Stimulated activated CD4-positive, alpha-beta T cell treated with anti-CD3 and anti-CD28 coated beads, Interleukin-4, amount 100 ng/mL, for 48 hours (primary cell): ENCODE results near the gene NUP107.

Experiments used
- DNase-seq, 2 donors: peaks; one replicate each; pipeline ENCODE4 v3.0.0-alpha.2; 2020; ENCODE audit warnings: low read depth in 2 of 2

The NUP107 gene

DNA sequence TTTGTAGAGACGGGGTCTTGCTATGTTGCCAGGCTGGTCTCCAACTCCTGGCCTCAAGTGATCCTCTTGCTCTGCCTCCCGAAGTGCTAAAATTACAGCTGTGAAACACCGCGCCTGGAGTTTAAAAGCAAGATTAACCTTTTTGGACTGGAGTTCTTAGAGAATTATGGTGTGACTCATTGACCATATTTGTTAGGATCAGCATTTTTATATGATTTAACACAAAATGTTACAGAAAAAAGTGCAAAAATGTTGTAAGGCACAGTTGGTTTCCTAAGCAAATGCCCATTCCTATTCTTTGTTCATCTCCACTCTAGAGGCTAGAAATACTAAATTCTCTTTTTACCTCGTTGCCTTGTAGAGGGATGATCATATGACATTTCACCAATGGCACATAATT, 86.8 kb downstream of the NUP107 start:
- DNase-seq, result no peak

DNA sequence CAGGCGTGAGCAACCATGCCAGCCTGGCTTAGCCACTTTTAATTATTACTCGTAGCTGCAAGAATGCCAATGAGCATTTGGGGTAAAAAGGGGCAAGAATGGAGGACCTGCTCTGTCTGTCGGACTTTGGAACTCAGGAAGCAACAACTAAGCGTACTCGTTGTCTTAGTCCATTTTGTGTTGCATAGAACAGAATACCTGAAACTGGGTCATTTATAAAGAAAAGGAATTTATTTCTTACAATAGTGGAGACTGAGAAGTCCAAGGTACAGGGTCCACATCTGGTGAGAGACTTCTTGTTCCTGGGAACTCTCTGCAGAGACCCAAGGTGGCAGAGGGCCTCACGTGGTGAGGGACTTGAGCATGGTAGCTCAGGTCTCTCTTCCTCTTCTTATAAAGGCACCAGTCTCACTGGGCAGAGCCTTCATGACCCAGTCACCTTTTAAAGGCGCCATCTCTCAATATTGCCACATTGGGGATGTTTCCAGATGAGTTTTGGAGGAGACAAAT, 88.4 kb downstream of the NUP107 start:
- no peak for DNase-seq

DNA sequence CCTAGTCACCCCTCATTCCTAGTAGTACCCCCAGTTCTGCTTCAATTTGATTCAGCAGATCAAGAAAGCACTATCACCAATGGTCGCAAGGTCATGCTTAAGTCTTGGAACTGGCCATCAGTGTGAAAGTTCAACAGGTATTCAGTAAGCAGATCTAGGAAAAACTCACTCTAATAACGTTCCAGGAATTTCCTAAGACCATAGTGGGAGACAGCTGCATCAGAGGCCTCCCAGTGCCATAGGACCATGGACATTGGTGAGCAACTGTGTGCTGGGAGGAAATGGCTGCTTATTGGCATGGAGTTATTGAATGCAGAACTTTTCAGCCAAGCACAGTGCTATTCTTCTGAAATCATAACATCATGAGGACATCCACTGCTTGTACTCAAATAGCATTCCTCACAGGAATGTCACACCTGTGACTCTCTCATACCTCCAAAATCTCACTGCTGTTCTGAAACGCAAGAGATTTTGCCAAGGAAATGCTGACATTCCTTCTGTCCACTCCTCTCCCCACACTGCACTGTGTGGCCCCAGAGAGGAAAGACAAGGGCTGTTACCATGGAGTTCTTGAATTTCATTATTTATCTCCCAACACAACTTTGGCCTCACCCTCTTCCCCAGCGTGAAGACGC, 90.3 kb downstream of the NUP107 start:
- DNase-seq, result no peak

DNA sequence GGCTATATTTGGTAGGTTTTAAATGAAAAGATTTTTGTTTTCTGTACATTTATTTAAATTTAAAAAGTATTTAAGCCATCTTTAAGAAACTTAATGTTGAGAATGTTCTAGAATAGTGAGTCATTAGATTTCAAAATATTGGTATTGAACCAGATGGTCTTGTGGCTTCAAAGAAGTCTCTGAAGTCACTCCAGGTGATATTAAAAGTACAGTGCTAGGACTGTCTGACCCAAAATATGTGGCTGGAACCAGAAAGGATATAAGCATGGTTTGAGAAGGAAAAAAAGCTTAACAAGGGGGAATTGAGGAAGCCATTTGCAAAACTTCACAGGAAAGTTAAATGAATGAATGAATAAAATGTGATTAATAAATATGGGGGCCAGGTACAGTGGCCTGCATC, 92.5 kb downstream of the NUP107 start:
- DNase-seq, result no peak

DNA sequence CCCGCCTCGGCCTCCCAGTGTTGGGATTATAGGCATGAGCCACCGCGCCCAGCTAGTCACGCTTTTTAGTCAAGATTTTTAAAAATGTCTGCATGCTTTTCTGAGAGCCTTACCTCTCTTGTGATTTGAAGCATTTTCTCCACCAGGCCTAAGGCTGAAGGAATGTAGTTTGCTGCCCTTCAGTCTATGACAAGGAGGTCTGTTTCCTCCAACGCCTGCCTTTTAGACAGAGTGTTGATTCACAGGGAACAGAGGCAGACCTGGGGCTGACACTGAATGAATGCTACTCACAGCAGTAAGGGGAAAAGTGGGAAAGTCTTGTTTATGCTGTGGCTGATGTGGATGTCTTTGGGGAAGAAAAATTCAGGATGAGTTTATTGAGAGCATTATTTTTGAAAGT, 94.0 kb downstream of the NUP107 start:
- no peak for DNase-seq

DNA sequence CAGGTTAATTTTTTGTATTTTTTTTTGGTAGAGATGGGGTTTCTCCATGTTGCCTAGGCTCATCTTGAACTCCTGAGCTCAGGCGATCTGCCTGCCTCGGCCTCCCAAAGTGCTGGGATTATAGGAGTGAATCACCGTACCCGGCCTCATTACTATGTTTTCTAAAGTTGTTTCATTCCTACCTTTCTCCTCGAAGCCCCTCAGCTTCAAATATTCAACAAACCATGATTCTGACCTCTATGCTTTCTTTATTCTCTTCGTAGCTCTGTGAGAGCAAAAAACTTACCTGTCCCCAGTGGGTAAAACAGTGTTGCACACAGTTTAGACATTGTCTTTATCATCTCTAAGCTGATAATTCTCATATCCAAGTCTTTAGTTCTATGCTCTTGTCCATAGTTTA, 95.0 kb downstream of the NUP107 start:
- DNase-seq, result no peak

DNA sequence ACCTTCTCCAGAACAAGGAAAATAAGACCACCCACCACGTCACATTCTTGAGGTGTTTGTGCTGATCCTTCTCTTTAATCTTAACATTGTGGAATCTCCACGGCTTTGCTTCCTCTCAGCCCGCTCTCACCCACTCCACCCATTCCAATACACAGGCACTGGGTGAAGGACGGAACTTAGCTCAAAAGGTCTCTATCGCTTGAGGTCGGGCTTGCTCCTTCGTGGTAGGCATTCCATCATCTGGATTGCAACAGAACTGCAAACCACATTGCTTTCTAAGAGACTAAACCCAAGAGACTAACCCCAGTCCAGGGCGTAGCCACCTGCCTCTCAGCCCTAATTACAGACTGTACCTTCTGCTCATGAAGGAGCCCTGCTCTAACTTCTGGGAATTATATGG, 97.2 kb downstream of the NUP107 start:
- no peak for DNase-seq

DNA sequence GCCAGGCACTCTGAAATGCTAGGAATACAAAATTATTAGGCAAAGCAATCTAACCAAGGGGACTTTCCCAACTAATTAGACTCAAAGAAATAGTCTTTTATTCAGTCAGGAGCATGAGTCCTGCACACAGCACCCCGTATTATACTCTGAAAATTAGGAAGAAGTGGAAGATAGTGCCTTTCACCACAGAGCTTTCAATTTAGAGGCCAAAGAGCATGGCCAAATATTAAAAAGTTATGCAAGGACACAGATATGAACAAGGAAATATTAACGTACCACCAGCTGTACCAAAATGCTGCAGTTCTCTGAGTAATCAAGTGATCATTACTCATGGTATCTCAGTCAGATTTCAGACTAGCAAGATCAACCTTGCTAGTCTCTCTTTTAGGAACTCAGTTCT, 98.6 kb downstream of the NUP107 start:
- DNase-seq, result no peak

DNA sequence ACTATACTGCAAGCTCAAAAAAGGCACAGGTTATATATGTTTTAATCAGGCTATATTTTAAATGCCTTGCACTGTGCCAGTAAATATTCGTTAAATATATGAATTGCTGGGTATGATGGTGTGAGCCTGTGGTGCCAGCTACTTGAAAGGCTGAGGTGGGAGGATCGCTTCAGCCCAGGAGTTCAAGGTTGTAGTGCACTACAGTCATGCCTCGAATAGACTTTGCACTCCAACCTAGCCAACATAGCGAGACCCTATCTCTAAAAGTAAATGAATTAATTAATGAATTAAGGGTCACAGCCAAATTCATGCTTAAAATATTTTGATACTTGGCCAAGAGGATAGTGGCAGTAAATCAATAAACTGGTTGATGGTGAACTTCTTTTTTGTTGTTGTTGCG, 99.0 kb downstream of the NUP107 start:
- DNase-seq, result no peak

DNA sequence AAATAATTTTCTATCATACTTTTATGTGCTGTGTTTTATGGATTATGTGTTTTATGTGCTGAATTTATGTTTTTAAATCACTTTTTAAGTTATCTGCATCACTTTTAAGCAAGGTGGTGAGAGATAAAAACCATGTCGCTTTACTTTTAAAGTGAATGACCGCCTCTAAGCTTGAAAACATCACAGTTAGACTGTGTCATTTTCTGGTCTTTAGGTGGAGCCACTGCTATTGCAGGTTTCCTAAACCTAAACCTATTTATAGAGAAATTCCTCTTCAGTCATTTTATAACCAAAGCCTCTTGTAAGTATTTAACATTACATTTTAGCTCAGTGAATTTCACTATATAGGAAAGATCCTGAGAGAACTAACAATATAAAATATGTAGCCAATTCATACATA, 100.2 kb downstream of the NUP107 start:
- no peak for DNase-seq

DNA sequence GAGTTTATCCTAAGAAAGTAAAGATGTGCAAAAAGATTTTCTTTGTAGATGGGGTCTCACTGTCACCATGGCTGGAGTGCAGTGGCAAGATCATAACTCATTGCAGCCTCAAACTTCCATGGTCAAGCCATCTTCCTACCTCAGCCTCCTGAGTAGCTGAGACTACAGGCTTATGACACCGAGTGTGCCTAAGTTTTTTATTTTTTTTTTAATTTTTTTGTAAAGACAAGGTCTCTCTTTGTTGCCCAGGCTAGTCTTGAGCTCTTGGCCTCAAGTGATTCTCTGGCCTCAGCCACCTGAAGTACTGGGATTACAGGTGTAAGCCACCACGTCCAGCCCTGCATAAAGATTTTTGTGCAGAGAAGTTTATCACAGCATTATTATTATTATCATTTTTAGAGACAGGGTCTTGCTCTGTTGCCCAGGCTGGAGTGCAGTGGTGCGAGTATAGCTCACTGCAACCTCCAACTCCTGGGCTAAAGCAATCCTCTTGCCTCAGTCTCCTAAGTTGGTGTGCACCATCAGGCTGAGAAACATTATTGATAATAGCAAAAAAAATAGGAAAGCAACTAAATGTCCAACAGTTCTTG, 101.9 kb downstream of the NUP107 start:
- DNase-seq, result no peak

DNA sequence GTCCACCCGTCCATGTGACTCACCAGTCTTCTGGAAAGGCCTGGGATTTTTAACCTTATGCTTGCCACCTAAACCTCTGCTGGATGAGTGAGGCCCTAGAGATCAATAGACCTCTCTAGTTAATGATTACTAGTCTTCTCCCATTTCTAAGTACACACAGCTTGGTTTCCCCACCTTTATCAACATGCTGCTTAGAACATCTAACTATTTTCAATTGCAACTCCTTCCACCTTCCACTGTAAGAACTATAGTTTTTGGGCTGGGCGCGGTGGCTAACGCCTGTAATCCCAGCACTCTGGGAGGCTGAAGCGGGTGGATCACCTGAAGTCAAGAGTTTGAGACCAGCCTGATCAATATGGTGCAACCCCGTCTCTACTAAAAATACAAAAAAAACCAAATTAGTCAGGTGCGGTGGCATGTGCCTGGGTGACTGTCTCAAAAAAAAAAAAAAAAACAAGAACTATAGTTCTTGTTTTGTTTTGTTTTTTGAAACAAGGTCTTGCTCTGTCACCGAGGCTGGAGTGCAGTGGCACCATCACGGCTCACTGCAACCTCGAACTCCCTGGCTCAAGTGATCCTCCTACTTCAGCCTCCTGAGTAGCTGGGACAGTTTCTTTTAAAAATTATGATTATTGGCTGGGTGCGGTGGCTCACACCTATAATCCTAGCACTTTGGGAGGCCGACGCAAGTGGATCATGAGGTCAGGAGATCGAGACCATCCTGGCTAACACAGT, 102.5 kb downstream of the NUP107 start:
- no peak for DNase-seq

DNA sequence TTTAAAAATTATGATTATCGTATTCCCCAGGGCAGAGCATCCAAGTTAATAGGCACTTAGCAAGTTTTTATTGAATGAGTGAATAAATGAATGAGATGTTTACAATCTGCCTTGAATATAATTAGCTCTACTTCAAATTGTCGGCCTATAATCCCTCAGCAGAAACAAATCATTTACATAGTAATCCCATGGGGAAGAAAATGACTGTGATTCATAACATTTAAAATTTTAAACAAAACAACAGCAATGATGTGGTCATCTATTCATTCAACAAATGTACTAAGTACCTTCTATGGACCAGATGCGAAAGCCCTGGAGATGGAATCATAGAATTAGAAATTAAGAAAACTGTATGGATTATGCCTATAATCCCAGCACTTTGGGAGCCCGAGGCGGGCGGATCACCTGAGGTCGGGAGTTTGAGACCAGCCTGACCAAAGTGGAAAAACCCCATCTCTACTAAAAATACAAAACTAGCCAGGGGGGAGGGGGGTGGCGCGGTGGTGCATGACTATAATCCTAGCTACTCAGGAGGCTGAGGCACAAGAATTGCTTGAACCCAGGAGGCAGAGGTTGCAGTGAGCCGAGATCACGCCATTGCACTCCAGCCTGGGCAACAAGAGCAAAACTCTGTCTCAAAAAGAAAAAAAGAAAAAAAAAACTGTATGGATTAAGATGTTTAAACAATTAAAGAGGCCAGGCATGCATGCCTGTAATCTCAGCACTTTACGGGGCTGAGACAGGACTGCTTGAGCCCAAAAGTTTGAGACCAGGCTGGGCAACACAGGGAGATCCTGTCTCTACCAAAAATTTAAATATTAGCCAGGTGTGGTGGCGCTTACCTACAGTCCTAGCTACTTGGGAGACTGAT, 103.5 kb downstream of the NUP107 start:
- no peak for DNase-seq

DNA sequence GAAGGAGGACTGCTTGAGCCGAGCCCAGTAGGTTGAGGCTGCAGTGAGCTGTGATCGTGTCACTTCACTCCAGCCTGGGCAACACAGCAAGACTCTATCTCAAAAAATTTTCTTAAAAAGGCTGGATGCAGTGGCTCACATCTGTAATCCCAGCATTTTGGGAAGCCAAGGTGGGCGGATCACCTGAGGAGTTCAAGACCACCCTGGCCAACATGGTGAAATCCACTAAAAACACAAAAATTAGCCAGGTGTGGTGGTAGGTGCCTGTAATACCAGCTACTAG, 104.1 kb downstream of the NUP107 start:
- DNase-seq, result no peak

DNA sequence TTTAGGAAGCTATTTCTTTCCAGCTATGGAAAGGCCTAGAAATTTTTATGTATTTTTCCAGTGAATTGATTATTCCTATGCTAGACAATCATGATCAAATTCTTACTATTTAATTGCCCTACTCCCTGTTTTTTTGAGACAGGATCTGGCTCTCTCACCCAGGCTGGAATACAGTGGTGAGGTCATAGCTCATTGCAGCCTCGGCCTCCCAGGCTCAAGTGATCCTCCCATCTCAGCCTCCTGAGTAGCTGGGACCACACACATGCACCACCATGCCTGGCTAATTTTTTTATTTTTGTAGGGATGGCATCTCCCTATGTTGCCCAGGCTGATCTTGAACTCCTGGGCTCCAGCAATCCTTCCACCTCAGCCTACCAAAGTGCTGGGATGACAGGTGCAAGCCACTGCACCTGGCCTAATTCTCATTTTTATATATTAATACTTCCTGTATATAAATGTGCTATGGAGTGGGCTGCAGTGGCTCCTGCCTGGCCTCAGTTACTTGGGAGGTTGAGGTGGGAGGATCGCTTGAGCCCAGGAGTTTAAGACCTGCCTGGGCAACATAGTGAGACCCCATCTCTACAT, 105.2 kb downstream of the NUP107 start:
- DNase-seq, result no peak

DNA sequence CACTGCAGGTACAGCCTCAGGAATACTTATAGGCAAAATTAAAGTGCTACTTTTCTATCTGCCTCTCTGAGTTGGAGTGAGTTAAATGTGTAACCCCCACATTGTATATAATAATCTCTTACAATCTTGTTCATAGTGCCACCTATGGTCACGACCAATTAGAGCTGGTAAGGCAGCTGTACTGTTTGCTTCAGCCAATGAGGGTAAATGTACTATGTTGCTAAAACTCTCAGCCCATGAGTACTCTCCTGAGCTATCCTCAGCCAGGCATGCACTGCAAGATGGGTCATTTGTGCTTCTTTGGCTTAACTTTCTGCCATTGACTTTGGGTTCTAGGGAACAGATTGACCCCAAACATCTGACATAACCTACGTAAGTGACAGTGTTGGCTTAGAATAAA, 106.2 kb downstream of the NUP107 start:
- DNase-seq, result no peak

DNA sequence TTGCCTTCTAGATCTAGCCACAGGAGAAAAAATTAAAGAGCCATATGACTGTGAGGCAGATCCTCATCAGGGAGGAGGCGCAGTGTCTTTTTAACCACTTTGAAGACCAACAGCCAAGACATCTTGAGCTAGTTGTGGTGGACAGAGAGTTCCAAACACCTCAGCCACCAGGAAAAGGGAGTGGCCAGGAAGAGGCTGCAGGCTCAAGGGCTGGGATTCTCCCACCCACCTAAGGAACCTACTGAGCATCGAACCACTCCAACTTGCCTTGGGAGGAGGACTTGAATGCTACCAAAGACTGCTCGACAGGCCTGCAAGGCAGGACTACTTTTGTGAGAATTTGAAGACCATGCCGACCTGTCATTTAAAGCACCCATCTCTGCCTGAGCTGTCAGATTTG, 106.7 kb downstream of the NUP107 start:
- DNase-seq, result no peak

DNA sequence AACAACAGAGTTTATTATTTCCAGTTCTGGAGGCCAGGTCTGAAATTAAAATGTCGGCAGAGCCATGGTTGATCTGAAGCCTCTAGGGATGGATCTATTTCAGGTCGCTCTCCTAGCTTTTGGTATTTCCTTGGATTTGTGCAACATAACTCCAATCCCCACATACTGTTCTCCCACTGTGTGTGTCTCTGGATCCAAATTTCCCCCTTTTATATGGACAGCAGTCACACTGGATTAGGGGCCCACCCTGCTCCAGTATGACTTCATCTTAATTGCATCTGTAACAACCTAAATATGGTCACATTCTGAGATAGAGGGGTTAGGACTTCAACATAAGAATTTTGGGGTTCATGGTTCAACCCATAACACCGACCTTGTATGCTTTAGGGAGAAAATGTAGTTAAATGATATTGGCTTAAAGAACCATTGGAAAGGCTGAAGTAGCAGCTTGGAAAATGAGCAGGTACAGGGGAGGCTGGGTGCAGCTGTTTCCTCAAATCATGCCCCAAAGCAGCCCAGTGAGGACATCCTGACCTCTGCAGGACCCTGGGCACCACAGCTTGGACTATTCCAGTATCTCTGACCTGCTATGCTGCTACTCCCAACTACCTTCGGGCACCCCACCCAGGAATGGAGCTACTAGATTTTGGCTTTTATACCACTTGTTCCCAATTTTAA, 107.3 kb downstream of the NUP107 start:
- DNase-seq, result no peak

DNA sequence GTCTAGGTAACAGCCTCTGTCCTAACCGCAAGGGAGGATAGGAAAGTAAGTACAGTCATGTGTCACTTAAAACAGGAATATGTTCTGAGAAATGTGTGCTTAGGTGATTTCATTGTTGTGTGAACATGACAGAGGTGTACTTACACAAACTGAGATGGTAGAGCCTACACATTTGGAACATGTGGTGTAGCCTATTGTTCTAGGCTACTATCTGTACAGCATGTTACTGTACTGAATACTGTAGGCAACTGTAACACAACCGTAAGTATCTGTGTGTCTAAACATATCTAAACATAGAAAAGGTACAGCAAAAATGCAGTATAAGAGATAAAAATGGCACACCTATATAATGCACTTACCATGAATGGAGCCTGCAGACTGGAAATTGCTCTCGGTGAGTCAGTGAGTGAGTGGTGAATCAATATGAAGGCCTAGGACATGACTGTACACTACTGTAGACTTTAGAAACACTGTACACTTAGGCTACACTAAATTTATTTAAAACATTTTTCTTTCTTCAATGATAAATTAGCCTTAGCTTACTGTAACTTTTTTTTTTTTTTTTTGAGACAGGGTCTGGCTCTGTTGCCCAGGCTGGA, 108.0 kb downstream of the NUP107 start:
- no peak for DNase-seq
